ENCODE measurements around the gene ENPP3.

Gene ENPP3

DNA sequence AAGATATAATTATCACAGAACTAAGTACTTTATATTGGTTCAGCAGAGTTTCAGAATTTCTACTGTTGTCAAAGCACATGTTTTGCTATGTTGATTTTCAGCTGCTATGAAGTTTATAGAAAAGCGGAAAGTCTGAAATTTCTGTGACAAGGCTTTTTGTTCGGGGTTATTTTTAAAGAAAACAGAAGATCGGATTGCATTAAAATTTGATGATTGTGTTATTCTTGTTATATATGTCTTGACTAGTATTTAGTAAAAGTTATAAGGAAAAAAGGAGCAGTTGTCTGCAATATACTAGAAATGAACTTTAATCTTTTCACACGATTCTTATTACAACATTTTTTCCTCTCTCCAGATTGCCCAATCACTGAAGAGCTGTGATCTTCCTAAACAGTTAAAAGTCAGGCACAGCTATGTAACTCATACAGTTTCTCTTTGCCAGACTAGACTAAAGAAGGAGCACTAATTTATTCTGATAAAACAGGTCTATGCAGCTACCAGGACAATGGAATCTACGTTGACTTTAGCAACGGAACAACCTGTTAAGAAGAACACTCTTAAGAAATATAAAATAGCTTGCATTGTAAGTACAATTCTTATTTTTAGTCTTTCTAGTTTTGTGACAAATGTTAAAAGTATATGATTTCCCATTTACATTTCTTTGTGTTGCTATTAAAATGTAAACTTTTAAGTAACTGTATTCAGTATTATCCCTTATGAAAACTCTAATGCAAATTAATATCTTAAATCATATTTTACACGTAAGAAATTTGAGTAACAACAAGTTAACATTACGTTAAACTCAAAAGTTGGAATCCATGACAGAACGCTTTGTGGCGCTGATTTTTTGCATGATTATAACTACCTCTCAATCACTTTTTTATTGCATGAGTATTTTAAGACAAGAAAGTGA is at the start of gene ENPP3:
Gene ENPP3, plus strand, starts transcription at position 423 of the 913 bp plus-strand sequence. Its CDS starts 83 bp downstream, at position 506.
- no peak for DNase-seq (ENCODE audit: low read depth, low spot score)

GRCh38 chr6:131587909-131588308 is 49.2 kb upstream of the ENPP3 start:
- no peak for DNase-seq (ENCODE audit: low read depth, low spot score)

GRCh38 chr6:131588643-131589042 is 48.5 kb upstream of the ENPP3 start:
- DNase-seq (ENCODE audit: low read depth, low spot score) = no peak

GRCh38 chr6:131592935-131593334 is 44.2 kb upstream of the ENPP3 start:
- DNase-seq (ENCODE audit: low read depth, low spot score) = no peak

DNA sequence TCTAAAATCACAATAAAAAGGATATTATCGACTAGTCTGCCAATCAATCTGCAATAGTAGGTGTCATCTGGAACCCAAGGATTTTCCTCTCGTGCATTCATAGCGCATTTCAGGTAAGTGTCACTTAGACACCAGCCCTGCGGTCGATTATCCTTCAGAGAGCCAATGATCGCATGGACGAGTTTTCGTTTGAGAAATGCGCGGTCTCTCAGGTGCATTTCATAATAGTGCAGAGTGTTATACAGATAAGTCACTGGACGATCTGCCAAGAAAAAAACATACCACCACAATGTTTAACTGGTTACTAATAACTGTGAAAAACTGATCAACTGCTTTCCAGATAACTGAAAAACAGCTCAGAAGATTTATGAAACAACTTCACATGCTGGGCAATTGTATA is 43.0 kb upstream of the ENPP3 start:
- no peak for DNase-seq (ENCODE audit: low read depth, low spot score)

DNA sequence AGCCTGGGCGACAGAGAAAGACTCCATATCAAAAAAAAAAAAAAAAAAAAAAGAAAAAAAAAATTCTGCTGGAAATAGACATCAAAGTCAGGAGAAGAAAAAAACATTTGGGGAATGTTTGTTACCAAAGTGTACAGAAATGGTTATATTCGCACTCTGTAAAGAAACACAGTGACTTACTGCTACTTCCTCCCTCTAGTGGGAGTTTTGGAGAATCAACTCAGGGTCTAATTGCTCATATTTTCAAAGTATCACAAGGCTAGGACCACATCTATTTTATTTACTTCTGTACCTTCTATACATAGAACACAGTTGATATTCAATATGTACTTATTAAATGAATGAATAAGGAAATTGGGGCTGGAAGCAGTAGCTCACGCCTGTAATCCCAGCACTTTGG is 39.7 kb upstream of the ENPP3 start:
- DNase-seq (ENCODE audit: low read depth, low spot score) = no peak

GRCh38 chr6:131600716-131601115 is 36.4 kb upstream of the ENPP3 start:
- no peak for DNase-seq (ENCODE audit: low read depth, low spot score)

DNA sequence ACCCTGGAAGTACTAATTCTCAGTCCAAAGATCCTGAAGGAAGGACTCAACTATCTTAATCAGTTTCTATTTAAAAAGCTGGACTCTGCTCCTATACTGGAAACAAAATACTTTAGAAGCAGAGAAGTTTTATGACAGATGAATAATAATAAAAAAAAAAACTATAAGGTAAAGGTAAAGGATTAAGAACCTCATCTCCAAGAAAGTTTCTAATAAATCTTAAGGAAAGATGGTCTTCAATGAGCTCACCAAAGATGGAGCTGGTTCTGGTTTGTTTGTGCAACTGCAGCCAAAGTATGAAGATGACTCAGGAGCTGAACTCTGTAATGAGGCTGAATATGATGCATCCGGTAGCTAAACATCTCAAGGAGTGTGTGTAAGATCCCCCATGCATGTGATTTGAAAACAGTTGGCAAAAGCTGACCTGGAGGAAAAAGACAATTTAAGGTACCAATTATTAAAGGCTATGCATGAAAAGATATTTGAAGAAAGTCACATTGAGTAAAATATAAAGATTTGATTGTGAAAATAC is 34.3 kb upstream of the ENPP3 start:
- DNase-seq (ENCODE audit: low read depth, low spot score) = peak; percentile 85

GRCh38 chr6:131613296-131613925 is 23.7 kb upstream of the ENPP3 start:
- DNase-seq (ENCODE audit: low read depth, low spot score) = no peak

DNA sequence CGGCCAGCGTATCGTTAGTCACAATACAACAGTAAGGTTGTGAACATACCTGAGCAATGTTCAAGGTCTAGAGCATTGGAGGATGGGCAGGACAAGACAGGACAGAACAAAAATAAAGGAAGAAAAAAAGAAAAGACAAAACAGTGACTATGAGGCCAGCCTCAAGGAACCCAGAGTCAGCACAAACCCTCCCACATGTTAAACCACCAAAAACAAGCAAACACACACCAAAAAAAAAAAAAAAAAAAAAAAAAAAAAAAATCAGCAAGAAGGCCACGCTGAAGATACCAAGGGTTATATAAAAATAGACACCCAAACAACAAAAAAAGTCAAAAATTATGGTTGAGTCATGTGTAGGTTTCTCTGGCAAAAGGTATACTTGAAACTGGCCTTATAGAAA is 21.8 kb upstream of the ENPP3 start:
- DNase-seq (ENCODE audit: low read depth, low spot score) = no peak

DNA sequence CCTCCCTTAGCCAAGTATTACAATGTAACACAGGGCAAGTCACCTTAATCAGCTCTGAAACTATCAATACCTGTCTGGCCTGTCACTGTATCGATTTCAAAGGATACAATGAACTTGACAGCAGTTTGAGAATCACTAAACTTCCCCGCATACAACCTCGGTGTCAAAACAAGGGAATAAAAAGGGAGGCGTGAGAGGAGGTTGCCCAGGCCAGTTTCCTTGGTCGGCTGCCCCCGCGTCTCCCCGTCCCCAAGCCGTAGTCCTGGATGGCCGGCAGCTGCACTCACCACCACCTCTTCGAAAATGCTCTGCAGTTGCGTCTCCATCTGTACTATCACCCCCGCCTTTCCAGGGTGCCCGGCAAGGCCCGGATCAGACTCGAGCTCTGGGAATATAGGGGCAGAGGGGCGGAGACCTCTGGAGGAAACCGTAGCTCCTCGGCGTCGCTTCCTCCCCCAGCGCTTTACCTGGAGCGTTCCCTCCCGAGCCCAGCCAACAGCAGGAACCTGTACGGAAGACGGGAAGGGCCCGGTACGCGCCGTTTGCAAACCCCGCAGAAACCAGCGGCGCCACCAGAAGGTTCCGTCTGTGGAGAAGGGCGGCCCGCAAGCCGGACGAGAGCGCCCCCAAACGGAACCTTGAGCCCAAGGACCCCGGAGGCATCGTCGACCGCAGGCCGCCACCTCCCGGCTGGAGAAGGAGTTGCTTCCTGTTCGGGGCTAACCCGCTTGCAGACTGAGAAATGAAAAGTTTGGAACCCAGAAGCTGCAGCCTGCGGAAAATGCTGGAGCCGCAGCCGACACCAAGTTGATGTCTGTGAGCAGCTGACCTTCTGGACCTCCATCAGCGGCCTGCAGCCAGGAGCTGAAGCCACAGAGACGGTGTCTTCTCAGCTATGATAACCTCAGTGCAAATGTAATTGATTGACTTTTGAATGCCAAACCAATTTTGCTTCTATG is 9.1 kb upstream of the ENPP3 start, which contains the start of gene MED23:
Gene MED23, minus strand, starts transcription at position 519 of the 959 bp plus-strand sequence. Its CDS starts 193 bp downstream, at position 326.
- peak; percentile 98 for DNase-seq (ENCODE audit: low read depth, low spot score)

- DNase-seq (ENCODE audit: low read depth, low spot score) = no peak
These were observed 8.4 kb upstream of the ENPP3 start for GRCh38 chr6:131628726-131629125.

DNA sequence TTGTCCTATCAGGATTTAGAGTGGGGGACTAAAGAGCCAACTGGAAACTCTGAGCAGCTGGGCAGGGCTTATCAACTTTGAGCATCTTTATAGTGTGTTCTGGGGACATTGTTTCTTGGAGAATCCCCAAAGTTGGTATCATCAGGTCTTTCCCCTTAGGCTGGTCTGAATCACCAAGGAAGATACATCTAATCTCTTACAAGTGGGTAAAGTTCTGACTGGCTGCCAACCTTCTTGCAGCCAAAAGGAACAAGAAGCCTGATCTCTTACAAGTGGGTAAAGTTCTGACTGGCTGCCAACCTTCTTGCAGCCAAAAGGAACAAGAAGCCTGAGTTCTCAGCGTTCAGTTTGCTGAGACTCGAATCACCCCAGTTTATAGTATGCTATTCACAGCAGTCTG is 7.5 kb upstream of the ENPP3 start:
- DNase-seq (ENCODE audit: low read depth, low spot score) = peak; percentile 14

GRCh38 chr6:131631625-131632289 is 5.3 kb upstream of the ENPP3 start:
- no peak for DNase-seq (ENCODE audit: low read depth, low spot score)

GRCh38 chr6:131635384-131636340 is 1.4 kb upstream of the ENPP3 start:
- DNase-seq (ENCODE audit: low read depth, low spot score) = no peak

- no peak for DNase-seq (ENCODE audit: low read depth, low spot score)
These were observed 911 bp downstream of the ENPP3 start for GRCh38 chr6:131638013-131638412.

DNA sequence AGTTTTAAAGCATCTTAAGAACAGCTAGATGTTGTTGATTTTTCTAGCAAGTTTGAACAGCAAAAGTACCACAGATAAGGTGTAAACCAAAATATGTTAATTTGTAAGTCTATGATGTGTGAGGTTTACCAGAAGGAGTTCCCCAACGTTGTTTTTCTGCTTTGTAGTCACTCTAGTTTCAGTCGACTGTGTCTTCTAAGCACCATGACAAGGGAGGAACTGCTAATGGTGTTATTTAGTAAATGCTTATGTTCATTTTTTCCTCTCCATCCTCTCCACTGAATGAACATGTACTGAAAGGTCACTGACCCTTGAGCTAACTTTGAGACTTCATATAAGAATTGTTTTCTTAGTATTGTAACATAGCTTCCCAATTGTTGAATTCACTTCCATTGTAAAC is 3.0 kb downstream of the ENPP3 start:
- DNase-seq (ENCODE audit: low read depth, low spot score) = no peak

- DNase-seq (ENCODE audit: low read depth, low spot score) = no peak
These were observed 3.5 kb downstream of the ENPP3 start for GRCh38 chr6:131640576-131640975.

DNA sequence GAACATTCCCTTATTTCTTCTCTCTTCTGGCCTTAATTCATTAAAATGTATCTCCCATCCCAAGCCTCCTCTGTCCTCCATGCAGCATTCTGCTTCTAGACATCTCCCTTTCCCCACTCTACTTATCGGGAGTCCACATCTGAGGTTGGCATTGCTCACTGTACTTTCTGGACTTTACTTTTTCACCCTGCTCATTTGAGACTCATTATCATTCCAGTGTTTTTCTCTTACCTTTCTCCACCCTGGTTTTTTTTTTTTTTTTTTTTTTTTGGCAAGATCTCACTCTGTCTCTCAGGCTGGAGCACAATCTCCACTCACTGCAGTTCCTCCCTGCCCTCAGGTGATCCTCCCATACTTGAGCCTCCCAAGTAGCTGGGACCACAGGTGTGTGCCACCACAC is 4.5 kb downstream of the ENPP3 start:
- DNase-seq (ENCODE audit: low read depth, low spot score) = no peak

GRCh38 chr6:131642565-131642964 is 5.5 kb downstream of the ENPP3 start:
- DNase-seq (ENCODE audit: low read depth, low spot score) = no peak
